ENCODE measurements around the gene STK39.

- TF ChIP-seq CTCF (IDR thresholded peaks at IDR 0.05) (no peak), POLR2A (IDR thresholded peaks at IDR 0.05) (no peak)
Measured at GRCh38 chr2:168089200-168089599, 158.2 kb downstream of the STK39 start.
